ENCODE measurements around the gene SWAP70. TPM values are rescaled to one million over a fixed set of nuclear protein-coding genes. Genes with fewer than 3 reads are reported as not detected.

The SWAP70 gene
- total and polyA plus RNA-seq, 2 of the 13 experiments (the other 11 are each of a cell fraction or from before 2014, with no cell fraction given), result 4.6 to 8.7 TPM

DNA sequence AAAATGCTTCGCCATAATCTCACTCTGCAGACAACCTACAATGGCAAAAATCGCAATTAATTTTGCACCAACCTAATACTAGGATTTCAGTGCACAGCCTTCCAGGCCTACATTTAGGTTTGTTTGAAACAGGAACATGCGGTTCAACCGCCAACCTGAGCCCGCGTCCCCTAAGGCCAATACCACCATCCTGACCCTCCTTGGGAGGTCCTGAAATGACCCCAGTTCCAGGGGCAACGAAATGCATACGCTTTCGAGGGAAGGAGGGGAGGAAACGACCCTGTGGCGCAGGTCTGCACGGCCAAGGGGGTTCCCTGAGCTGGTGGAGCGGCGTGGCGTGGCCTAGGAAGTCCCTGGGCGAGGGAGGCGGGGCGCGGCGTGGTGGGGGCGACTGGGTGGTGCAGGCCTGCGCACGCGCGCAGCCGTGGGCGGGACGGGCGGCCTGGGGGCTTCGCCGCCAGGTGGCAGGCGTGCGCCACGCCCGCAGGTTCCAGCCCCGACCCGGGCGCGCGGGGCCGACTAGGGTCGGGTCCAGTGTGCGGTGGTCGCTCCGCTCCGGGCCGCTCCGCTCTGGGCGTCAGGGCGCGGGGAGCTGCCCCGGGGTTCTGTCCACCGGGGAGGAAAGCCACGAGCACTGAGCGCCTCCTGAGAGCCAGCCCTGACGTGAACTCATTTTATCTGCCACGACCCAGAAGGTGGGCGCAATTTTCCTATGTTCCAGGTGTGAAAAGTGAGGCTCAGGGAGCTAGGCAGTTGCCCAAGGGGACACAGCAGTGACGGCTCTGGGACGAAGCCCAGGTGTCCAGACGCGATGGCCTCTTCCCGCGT, 94.1 kb downstream of the SWAP70 start (continued):
- peak; percentile 8; the same call in 1 of the 2 replicates for TF ChIP-seq ARID5B (CRISPR knock-in tag; IDR thresholded peaks at IDR 0.05)
- TF ChIP-seq HNRNPH1 (optimal IDR thresholded peaks at IDR 0.05; ENCODE audit: low read depth, low read length), result no peak
- TF ChIP-seq TAF1 (CRISPR knock-in tag; IDR thresholded peaks at IDR 0.05), result peak; percentile 60; the same call in 1 of the 2 replicates
- peak; percentile 81 for TF ChIP-seq THRA (CRISPR knock-in tag; IDR thresholded peaks at IDR 0.05; ENCODE audit: borderline replicate concordance)
- peak; percentile 45; the same call in 1 of the 2 replicates for TF ChIP-seq ZNF709 (CRISPR knock-in tag; IDR thresholded peaks at IDR 0.05)
- TF ChIP-seq ZNF44 (CRISPR knock-in tag; IDR thresholded peaks at IDR 0.05), result no peak
- no peak for TF ChIP-seq EEA1 (CRISPR knock-in tag; IDR thresholded peaks at IDR 0.05; ENCODE audit: borderline replicate concordance)
- no peak; the same call in 1 of the 2 replicates for TF ChIP-seq TGIF2 (CRISPR knock-in tag; IDR thresholded peaks at IDR 0.05)
- no peak for TF ChIP-seq STAT6 (CRISPR knock-in tag; IDR thresholded peaks at IDR 0.05; ENCODE audit: borderline replicate concordance)
- TF ChIP-seq ZSCAN29 (CRISPR knock-in tag; conservative IDR thresholded peaks at IDR 0.05), result 0 out of 2 replicates have a peak, but pooled peaks have one; percentile 50
- TF ChIP-seq, protein P1, sequence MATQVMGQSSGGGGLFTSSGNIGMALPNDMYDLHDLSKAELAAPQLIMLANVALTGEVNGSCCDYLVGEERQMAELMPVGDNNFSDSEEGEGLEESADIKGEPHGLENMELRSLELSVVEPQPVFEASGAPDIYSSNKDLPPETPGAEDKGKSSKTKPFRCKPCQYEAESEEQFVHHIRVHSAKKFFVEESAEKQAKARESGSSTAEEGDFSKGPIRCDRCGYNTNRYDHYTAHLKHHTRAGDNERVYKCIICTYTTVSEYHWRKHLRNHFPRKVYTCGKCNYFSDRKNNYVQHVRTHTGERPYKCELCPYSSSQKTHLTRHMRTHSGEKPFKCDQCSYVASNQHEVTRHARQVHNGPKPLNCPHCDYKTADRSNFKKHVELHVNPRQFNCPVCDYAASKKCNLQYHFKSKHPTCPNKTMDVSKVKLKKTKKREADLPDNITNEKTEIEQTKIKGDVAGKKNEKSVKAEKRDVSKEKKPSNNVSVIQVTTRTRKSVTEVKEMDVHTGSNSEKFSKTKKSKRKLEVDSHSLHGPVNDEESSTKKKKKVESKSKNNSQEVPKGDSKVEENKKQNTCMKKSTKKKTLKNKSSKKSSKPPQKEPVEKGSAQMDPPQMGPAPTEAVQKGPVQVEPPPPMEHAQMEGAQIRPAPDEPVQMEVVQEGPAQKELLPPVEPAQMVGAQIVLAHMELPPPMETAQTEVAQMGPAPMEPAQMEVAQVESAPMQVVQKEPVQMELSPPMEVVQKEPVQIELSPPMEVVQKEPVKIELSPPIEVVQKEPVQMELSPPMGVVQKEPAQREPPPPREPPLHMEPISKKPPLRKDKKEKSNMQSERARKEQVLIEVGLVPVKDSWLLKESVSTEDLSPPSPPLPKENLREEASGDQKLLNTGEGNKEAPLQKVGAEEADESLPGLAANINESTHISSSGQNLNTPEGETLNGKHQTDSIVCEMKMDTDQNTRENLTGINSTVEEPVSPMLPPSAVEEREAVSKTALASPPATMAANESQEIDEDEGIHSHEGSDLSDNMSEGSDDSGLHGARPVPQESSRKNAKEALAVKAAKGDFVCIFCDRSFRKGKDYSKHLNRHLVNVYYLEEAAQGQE (IDR thresholded peaks at IDR 0.05; ENCODE audit: borderline replicate concordance in 1 of 2, low read depth in 1 of 2, low read length in 2 of 2), result no peak
- TF ChIP-seq ZNF850 (CRISPR knock-in tag; conservative IDR thresholded peaks at IDR 0.05), result no peak
- TF ChIP-seq ZNF749 (CRISPR knock-in tag; IDR thresholded peaks at IDR 0.05; ENCODE audit: borderline replicate concordance), result 0 out of 2 replicates have a peak, but pooled peaks have one; percentile 55
- peak; percentile 70; the same call in 1 of the 2 replicates for TF ChIP-seq ZNF326 (CRISPR knock-in tag; IDR thresholded peaks at IDR 0.05; ENCODE audit: borderline replicate concordance)
- no peak for TF ChIP-seq EZH2 (conservative IDR thresholded peaks at IDR 0.05; ENCODE audit: low read depth, low read length)
- TF ChIP-seq MAFK (conservative IDR thresholded peaks at IDR 0.05 in 1 of 2, IDR thresholded peaks at IDR 0.05 in 1 of 2; ENCODE audit: low read length in 2 of 2), result no peak
